Measurements from ENCODE around the gene COL4A2. TPM values are rescaled to one million over a fixed set of nuclear protein-coding genes. Genes with fewer than 3 reads are reported as not detected.
"Not testable (repeated sequence)": the region's sequence is repeated elsewhere in the genome, so short reads cannot be mapped to it uniquely, and the experiment has no call there.

Gene COL4A2
- polyA plus RNA-seq, 2 of the 4 experiments (the other 2 are of a cell fraction): 46.9 to 119 TPM

GRCh38 chr13:110392510-110393240 is 85.6 kb downstream of the COL4A2 start (continued):
- TF ChIP-seq USF2 (IDR thresholded peaks at IDR 0.05): no peak

- TF ChIP-seq ZSCAN20 (CRISPR knock-in tag; IDR thresholded peaks at IDR 0.05): no peak
- no peak for TF ChIP-seq EHMT2 (IDR thresholded peaks at IDR 0.05; ENCODE audit: low read depth)
- H3K4me1 ChIP-seq: peaks cover 20% of the 10 kb centered on the region
- ATAC-seq: no peak
- no peak overlapping the region for H3K4me2 ChIP-seq
- ChIA-PET CTCF (no interaction called here), POLR2A (no interaction called here)
- FAIRE-seq: no peak
- no peak for DNase-seq (ENCODE audit: low read depth in 1 of 2, low spot score in 1 of 2)
- H3K4me3 ChIP-seq: no peak overlapping the region
- 93% methylated on average over 4 of the region's 4 CpGs for WGBS (ENCODE audit: missing lambda C conversion rate)
- no peak overlapping the region for H3K27ac ChIP-seq
- H3K9me3 ChIP-seq: no peaks in the 10 kb centered on the region; the same call in 2 of the 3 replicates
Measured at GRCh38 chr13:110393761-110394160, 86.7 kb downstream of the COL4A2 start.

GRCh38 chr13:110394371-110394841 is 87.3 kb downstream of the COL4A2 start:
- FAIRE-seq (no peak), DNase-seq (ENCODE audit: low read depth in 1 of 2, low spot score in 1 of 2) (no peak), ATAC-seq (no peak)
- no peak overlapping the region for H3K4me3 ChIP-seq
- no peak overlapping the region for H3K4me2 ChIP-seq
- ChIA-PET CTCF (no interaction called here), POLR2A (no interaction called here)
- TF ChIP-seq NFE2L2 (conservative IDR thresholded peaks at IDR 0.05; ENCODE audit: low read length) (no peak), ZNF302 (CRISPR knock-in tag; IDR thresholded peaks at IDR 0.05) (no peak), RFX5 (IDR thresholded peaks at IDR 0.05) (no peak), MAX (IDR thresholded peaks at IDR 0.05) (no peak), MYC (IDR thresholded peaks at IDR 0.05; ENCODE audit: borderline replicate concordance, low read length) (no peak), BCL3 (IDR thresholded peaks at IDR 0.05) (no peak), HEYL (CRISPR knock-in tag; IDR thresholded peaks at IDR 0.05) (no peak)
- H3K4me1 ChIP-seq: peaks cover 20% of the 10 kb centered on the region
- 93% methylated on average over 13 of the region's 13 CpGs for WGBS (ENCODE audit: missing lambda C conversion rate)
- peak overlapping the region in 1 of 2 experiments; percentile 48; a peak in 2 of 6 replicates for H3K27ac ChIP-seq
- no peaks in the 10 kb centered on the region; the same call in 2 of the 3 replicates for H3K9me3 ChIP-seq

GRCh38 chr13:110395616-110396015 is 88.5 kb downstream of the COL4A2 start:
- FAIRE-seq; H3K4me3 ChIP-seq; ATAC-seq; POLR2A ChIA-PET; DNase-seq (ENCODE audit: low read depth in 1 of 2, low spot score in 1 of 2); H3K9me3 ChIP-seq; H3K4me2 ChIP-seq; CTCF ChIA-PET: not testable (repeated sequence)
- Histone ChIP-seq H3K4me1 (peaks cover 20% of the 10 kb centered on the region), H3K27ac (peak overlapping the region in 1 of 2 experiments; percentile 48; a peak in 1 of 6 replicates)
- WGBS (ENCODE audit: missing lambda C conversion rate): 90% methylated on average over 14 of the region's 14 CpGs

GRCh38 chr13:110396476-110396875 is 89.4 kb downstream of the COL4A2 start:
- H3K4me1 ChIP-seq: peaks cover 20% of the 10 kb centered on the region
- ChIA-PET CTCF (no interaction called here), POLR2A (no interaction called here)
- H3K4me3 ChIP-seq: no peak overlapping the region
- peak overlapping the region; percentile 40; the same call in 2 of the 3 replicates for H3K4me2 ChIP-seq
- ATAC-seq: no peak; a peak in 1 of 6 replicates
- FAIRE-seq: no peak
- WGBS (ENCODE audit: missing lambda C conversion rate): 67% methylated on average over 6 of the region's 6 CpGs
- TF ChIP-seq HEYL (CRISPR knock-in tag; IDR thresholded peaks at IDR 0.05) (no peak), ATOH8 (CRISPR knock-in tag; IDR thresholded peaks at IDR 0.05; ENCODE audit: low read depth) (no peak), E2F6 (IDR thresholded peaks at IDR 0.05; ENCODE audit: borderline replicate concordance, low read depth) (no peak)
- peak overlapping the region; percentile 45 to 72 for H3K27ac ChIP-seq
- no peaks in the 10 kb centered on the region for H3K9me3 ChIP-seq
- no peak for DNase-seq (ENCODE audit: low read depth in 1 of 2, low spot score in 1 of 2)
